ENCODE data around the gene ENPP5. TPM values are rescaled to one million over a fixed set of nuclear protein-coding genes. Genes with fewer than 3 reads are reported as not detected.

The ENPP5 gene
- polyA plus RNA-seq, 1 experiment, result not detected

DNA sequence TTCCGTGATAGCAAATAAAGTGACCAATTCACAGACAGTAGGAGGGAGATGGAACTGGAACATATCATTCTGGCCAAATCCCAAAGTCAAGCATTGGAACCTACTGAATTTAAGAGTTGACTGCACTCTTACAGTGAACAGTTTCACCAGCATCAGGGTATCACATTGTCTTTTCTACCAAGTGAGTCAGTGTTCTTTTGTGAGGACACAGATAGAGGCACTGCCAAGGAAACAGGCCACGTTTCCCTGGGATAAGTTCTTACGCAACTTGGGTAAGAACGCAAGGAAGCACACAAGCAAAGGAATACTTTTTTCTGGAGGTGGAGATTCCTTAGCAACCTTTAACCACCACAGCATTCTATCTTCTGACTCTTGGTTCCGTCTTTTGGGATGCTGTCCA lies 28.6 kb upstream of the ENPP5 start:
- ChIA-PET POLR2A (no interaction called here), CTCF (no interaction called here)
- TF ChIP-seq, protein P1, sequence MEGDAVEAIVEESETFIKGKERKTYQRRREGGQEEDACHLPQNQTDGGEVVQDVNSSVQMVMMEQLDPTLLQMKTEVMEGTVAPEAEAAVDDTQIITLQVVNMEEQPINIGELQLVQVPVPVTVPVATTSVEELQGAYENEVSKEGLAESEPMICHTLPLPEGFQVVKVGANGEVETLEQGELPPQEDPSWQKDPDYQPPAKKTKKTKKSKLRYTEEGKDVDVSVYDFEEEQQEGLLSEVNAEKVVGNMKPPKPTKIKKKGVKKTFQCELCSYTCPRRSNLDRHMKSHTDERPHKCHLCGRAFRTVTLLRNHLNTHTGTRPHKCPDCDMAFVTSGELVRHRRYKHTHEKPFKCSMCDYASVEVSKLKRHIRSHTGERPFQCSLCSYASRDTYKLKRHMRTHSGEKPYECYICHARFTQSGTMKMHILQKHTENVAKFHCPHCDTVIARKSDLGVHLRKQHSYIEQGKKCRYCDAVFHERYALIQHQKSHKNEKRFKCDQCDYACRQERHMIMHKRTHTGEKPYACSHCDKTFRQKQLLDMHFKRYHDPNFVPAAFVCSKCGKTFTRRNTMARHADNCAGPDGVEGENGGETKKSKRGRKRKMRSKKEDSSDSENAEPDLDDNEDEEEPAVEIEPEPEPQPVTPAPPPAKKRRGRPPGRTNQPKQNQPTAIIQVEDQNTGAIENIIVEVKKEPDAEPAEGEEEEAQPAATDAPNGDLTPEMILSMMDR (IDR thresholded peaks at IDR 0.05; ENCODE audit: low read depth, low read length), result no peak
- Histone ChIP-seq H3K27ac (ENCODE audit: low read depth, low read length) (no peak overlapping the region), H3K27me3 (ENCODE audit: control insufficient read depth, insufficient read depth, low read length) (no peaks in the 10 kb centered on the region), H3K9me3 (ENCODE audit: control insufficient read depth, insufficient read depth, low read length) (no peaks in the 10 kb centered on the region), H3K4me3 (ENCODE audit: low read depth, low read length) (no peak overlapping the region)
- DNase-seq (ENCODE audit: low read depth, low spot score), result no peak

DNA sequence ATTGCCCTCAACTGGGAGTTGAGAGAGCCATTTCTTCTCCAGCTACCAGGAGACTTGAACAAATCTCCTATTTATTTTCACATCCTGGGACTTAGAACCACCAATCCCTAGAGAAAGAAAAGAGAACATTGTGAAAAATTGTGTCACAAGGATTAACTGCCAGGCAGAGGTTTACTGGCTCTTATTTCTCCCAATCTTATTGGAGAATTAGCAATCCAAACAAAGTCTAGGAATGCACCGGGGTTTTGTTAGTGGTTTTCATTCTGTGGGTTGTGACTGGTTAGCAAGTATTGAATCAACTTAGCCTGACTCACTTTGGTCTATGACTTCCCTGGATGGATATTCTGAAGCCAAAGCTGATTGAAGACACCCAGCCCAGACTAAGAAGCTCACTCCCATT lies 21.2 kb upstream of the ENPP5 start:
- Histone ChIP-seq H3K4me3 (ENCODE audit: low read depth, low read length) (no peak overlapping the region), H3K27ac (ENCODE audit: low read depth, low read length) (no peak overlapping the region), H3K27me3 (ENCODE audit: control insufficient read depth, insufficient read depth, low read length) (no peaks in the 10 kb centered on the region), H3K9me3 (ENCODE audit: control insufficient read depth, insufficient read depth, low read length) (no peaks in the 10 kb centered on the region)
- DNase-seq (ENCODE audit: low read depth, low spot score), result no peak
- TF ChIP-seq, protein P1 (IDR thresholded peaks at IDR 0.05; ENCODE audit: low read depth, low read length), result no peak
- CTCF ChIA-PET, result no interaction called here
- POLR2A ChIA-PET, result no interaction called here

- ChIA-PET CTCF (no interaction called here), POLR2A (interaction anchor here (0.7 kb wide), 1 partner anchor 1729 kb away, joined by 4 read pairs; no protein-coding TSS in a partner anchor)
- H3K4me3 ChIP-seq (ENCODE audit: low read depth, low read length), result no peak overlapping the region
These were observed 20.1 kb upstream of the ENPP5 start for GRCh38 chr6:46190889-46191288.

DNA sequence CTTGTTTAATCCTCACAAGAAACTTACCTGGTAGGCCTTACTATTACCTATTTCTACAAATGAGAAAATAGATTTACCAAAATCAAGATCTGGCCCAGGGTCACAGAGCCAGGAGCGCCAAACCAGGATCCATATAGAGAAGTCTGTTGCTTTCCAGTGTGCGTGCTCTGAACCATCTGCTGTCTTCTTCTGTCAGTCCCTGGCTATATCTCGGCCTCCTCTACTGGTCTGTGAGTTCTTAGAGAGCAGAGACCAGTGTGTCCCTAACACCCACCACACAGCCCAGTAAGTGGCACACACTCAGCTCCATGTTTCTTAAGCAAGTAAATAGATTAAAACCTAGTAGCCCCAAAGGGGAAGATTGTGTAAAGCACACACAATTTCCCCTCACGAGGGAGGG lies 18.9 kb upstream of the ENPP5 start:
- no peaks in the 10 kb centered on the region for H3K27me3 ChIP-seq (ENCODE audit: control insufficient read depth, insufficient read depth, low read length)
- TF ChIP-seq, protein P1 (IDR thresholded peaks at IDR 0.05; ENCODE audit: low read depth, low read length), result no peak
- H3K9me3 ChIP-seq (ENCODE audit: control insufficient read depth, insufficient read depth, low read length), result no peaks in the 10 kb centered on the region
- no peak overlapping the region for H3K4me3 ChIP-seq (ENCODE audit: low read depth, low read length)
- POLR2A ChIA-PET, result no interaction called here
- DNase-seq (ENCODE audit: low read depth, low spot score), result no peak
- H3K27ac ChIP-seq (ENCODE audit: low read depth, low read length), result no peak overlapping the region
- CTCF ChIA-PET, result no interaction called here

More at GRCh38 chr6:46190889-46191288, 20.1 kb upstream of the ENPP5 start:
- no peak for DNase-seq (ENCODE audit: low read depth, low spot score)
- TF ChIP-seq, protein P1 (IDR thresholded peaks at IDR 0.05; ENCODE audit: low read depth, low read length), result no peak
- H3K27me3 ChIP-seq (ENCODE audit: control insufficient read depth, insufficient read depth, low read length), result no peaks in the 10 kb centered on the region
- no peak overlapping the region for H3K27ac ChIP-seq (ENCODE audit: low read depth, low read length)
- no peaks in the 10 kb centered on the region for H3K9me3 ChIP-seq (ENCODE audit: control insufficient read depth, insufficient read depth, low read length)

GRCh38 chr6:46186583-46186982 lies 15.8 kb upstream of the ENPP5 start:
- Histone ChIP-seq H3K27ac (ENCODE audit: low read depth, low read length) (no peak overlapping the region), H3K27me3 (ENCODE audit: control insufficient read depth, insufficient read depth, low read length) (no peaks in the 10 kb centered on the region), H3K9me3 (ENCODE audit: control insufficient read depth, insufficient read depth, low read length) (no peaks in the 10 kb centered on the region), H3K4me3 (ENCODE audit: low read depth, low read length) (no peak overlapping the region)
- ChIA-PET CTCF (interaction anchor here (0.8 kb wide), 1 partner anchor 96 kb away, joined by 3 read pairs; no protein-coding TSS in a partner anchor), POLR2A (no interaction called here)
- no peak for DNase-seq (ENCODE audit: low read depth, low spot score)
- TF ChIP-seq, protein P1 (IDR thresholded peaks at IDR 0.05; ENCODE audit: low read depth, low read length), result no peak
